ENCODE data around the gene PTBP1.

GRCh38 chr19:803686-804418 is 6.6 kb downstream of the PTBP1 start:
- TF ChIP-seq CTCF (IDR thresholded peaks at IDR 0.05; ENCODE audit: poor library complexity) (no peak), EZH2phosphoT487 (IDR thresholded peaks at IDR 0.05; ENCODE audit: low read depth, severe bottlenecking, unreplicated experiment) (no peak), EZH2 (IDR thresholded peaks at IDR 0.05; ENCODE audit: borderline replicate concordance) (no peak)
